Colonic mucosa (tissue), 4 donors: ENCODE data around the gene RAB3C. TPM values are rescaled to one million over a fixed set of nuclear protein-coding genes. Genes with fewer than 3 reads are reported as not detected.
A peak's percentile ranks its signal among the peaks of the same experiment; 100 is the strongest.
"Not testable (repeated sequence)": the region's sequence is repeated elsewhere in the genome, so short reads cannot be mapped to it uniquely, and the experiment has no call there.

Experiments used
- DNase-seq: peaks from one replicate; pipeline ENCODE4 v3.0.0-alpha.2; 2020
- H3K27ac ChIP-seq: fragments of 200-600 bp; one replicate; pipeline ENCODE4 v1.8.0; 2021
- H3K27me3 ChIP-seq: fragments of 200-600 bp; one replicate; pipeline ENCODE4 v1.8.0; 2021
- H3K36me3 ChIP-seq: fragments of 200-600 bp; one replicate; pipeline ENCODE4 v1.8.0; 2021
- H3K4me1 ChIP-seq: fragments of 200-600 bp; one replicate; pipeline ENCODE4 v1.8.0; 2021; ENCODE audit warnings: mild to moderate bottlenecking
- H3K4me3 ChIP-seq: fragments of 200-600 bp; one replicate; pipeline ENCODE4 v1.8.0; 2021
- H3K9ac ChIP-seq, 2 donors: one replicate each; pipeline ENCODE4 v1.7.0; 2013; ENCODE audit warnings: control low read depth in 2 of 2, low read depth in 2 of 2, low read length in 2 of 2
- H3K9me3 ChIP-seq: fragments of 200-600 bp; one replicate; pipeline ENCODE4 v1.8.0; 2021
- intact Hi-C: fragments of 100-400 bp; cut with DNase I; formaldehyde crosslinking; loops from one replicate; pipeline ENCODE4 v1.14.1; 2022
- total RNA-seq, 2 donors: library from RNA; stranded (reverse); fragmentation: NEBNext Ultra II Directional in 1 of 2; extraction: Animal tissue kit (Norgen Biotek cat#: 25700) in 1 of 2; gene quantifications; one replicate each; pipeline ENCODE4 v1.2.1, GENCODE V29; 2021
- TF ChIP-seq, protein P1 (sequence below): fragments of 200-600 bp; IDR thresholded peaks from one replicate; pipeline ENCODE4 v1.8.0; 2022; ENCODE audit warnings: antibody characterized with exemption, mild to moderate bottlenecking
- donor health status: healthy.
- donor health status: DM: no; HTN: no; CAD: no.
- donor health status: DM: no; HTN: no; CAD: no.

The RAB3C gene
- total RNA-seq, 2 donors from 2014 or later = 1.1 to 1.2 TPM

DNA sequence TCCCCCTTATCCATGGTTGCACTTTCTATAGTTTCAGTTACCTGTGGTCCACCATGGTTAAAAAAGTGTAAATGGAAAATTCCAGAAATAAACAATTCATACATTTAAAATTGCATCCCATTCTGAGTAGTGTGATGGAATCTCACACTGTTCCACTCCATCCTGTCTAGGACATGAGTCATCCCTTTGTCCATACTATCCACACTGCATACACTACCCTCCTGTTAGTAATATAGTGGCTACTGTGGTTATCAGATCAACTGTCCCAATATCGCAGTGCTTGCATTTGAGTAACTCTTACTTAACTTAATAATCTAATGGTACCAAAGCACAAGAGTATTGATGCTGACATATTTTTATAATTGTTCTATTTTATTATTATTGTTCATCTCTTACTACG is 100.7 kb downstream of the RAB3C start:
- TF ChIP-seq, protein P1, sequence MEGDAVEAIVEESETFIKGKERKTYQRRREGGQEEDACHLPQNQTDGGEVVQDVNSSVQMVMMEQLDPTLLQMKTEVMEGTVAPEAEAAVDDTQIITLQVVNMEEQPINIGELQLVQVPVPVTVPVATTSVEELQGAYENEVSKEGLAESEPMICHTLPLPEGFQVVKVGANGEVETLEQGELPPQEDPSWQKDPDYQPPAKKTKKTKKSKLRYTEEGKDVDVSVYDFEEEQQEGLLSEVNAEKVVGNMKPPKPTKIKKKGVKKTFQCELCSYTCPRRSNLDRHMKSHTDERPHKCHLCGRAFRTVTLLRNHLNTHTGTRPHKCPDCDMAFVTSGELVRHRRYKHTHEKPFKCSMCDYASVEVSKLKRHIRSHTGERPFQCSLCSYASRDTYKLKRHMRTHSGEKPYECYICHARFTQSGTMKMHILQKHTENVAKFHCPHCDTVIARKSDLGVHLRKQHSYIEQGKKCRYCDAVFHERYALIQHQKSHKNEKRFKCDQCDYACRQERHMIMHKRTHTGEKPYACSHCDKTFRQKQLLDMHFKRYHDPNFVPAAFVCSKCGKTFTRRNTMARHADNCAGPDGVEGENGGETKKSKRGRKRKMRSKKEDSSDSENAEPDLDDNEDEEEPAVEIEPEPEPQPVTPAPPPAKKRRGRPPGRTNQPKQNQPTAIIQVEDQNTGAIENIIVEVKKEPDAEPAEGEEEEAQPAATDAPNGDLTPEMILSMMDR = no peak
- no peak overlapping the region for H3K4me3 ChIP-seq
- no peak for DNase-seq
- no peaks in the 10 kb centered on the region for H3K9me3 ChIP-seq
- H3K4me1 ChIP-seq = no peaks in the 10 kb centered on the region
- H3K27me3 ChIP-seq = no peaks in the 10 kb centered on the region
- no peaks in the 10 kb centered on the region for H3K36me3 ChIP-seq
- no peak overlapping the region for H3K9ac ChIP-seq
- intact Hi-C loops = no loop called here
- H3K27ac ChIP-seq = no peak overlapping the region

DNA sequence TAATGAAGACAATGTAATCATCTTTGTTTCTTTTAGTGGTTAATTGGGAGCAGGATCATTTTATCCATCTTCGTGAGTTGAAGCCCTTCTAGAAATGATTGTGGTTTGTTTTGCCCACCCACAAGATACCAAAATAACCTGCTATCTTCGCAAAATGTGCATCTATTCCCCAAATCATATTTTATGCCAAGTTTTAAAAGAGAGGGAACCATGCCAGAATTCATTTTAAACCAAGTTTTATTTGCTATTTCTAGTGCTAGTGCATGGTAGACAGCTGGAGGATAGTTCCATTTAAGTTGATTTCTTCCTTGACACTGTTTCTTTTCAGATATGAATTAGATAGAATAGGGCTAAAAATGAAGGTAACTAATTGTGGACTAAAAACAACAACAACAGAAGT is 104.2 kb downstream of the RAB3C start:
- no peaks in the 10 kb centered on the region for H3K9me3 ChIP-seq
- no peak overlapping the region for H3K27ac ChIP-seq
- H3K36me3 ChIP-seq = no peaks in the 10 kb centered on the region
- no peak for DNase-seq
- no peaks in the 10 kb centered on the region for H3K27me3 ChIP-seq
- TF ChIP-seq, protein P1 = no peak
- intact Hi-C loops = no loop called here
- H3K4me1 ChIP-seq = no peaks in the 10 kb centered on the region
- H3K9ac ChIP-seq = no peak overlapping the region
- H3K4me3 ChIP-seq = no peak overlapping the region

DNA sequence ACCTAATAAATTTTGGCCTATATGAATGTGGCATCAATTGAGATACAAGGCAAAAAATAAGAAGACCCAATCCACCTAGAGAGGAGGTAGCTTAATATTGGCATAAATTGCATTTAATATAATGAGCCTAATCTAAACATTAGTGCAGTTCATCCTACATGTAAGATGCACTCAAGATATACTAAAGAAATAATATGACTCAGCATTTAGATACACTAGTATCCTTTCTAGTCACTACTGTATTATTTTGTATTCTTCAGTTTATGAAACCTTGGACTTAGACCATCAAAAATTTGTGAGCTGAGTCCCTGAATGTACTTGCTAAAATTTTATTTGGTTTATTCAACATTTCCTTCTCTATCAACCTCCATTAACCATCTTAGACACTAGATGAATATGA is 104.7 kb downstream of the RAB3C start:
- H3K4me3 ChIP-seq = no peak overlapping the region

DNA sequence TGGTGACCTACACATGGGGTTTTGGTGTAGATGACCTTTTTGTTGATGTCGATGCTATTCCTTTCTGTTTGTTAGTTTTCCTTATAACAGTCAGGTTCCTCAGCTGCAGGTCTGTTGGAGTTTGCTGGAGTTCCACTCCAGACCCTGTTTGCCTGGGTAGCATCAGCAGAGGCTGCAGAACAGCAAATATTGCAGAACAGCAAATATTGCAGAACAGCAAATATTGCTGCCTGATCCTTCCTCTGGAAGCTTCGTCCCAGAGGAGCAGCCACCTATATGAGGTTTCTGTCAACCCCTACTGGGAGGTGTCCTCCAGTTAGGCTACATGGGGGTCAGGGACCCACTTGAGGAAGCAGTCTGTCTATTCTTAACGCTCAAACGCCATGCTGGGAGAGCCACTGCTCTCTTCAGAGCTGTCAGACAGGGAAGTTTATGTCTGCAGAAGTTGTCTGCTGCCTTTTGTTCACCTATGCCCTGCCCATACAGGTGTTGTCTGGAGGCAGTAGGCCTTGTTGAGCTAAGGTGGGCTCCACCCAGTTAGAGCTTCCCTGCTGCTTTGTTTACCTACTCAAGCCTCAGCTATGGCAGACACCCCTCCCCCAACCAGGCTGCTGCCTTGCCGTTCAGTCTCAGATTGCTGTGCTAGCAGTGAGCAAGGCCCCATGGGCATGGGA is 116.3 kb downstream of the RAB3C start:
- H3K36me3 ChIP-seq, H3K4me3 ChIP-seq, H3K9ac ChIP-seq, H3K9me3 ChIP-seq, H3K27me3 ChIP-seq, intact Hi-C loops, H3K27ac ChIP-seq, H3K4me1 ChIP-seq: not testable (repeated sequence)
- DNase-seq = peak; percentile 20

More for the DNA sequence above, 104.7 kb downstream of the RAB3C start:
- Histone ChIP-seq H3K9me3 (no peaks in the 10 kb centered on the region), H3K4me1 (no peaks in the 10 kb centered on the region), H3K27ac (no peak overlapping the region), H3K27me3 (no peaks in the 10 kb centered on the region), H3K9ac (no peak overlapping the region), H3K36me3 (no peaks in the 10 kb centered on the region)
- intact Hi-C loops = no loop called here
- TF ChIP-seq, protein P1 = no peak
- DNase-seq = no peak

DNA sequence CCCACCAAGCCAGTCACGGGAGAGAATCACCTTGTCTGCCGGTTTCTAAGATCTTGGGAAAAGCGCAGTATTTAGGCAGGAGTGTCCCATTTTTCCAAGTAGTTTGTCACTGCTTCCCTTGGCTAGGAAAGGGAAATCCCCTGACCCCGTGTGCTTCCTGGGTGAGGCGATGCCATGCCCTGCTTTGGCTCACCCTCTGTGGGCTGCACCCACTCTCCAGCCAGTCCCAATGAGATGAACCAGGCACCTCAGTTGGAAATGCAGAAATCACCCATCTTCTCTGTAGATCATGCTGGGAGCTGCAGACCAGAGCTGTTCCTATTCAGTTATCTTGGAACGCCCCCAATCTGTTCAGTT is 116.9 kb downstream of the RAB3C start:
- no peak overlapping the region for H3K27ac ChIP-seq
- H3K36me3 ChIP-seq = no peaks in the 10 kb centered on the region
- H3K9me3 ChIP-seq = no peaks in the 10 kb centered on the region
- intact Hi-C loops = no loop called here
- no peak overlapping the region for H3K9ac ChIP-seq
- H3K4me1 ChIP-seq = no peaks in the 10 kb centered on the region
- H3K4me3 ChIP-seq = no peak overlapping the region
- no peak for DNase-seq
- no peaks in the 10 kb centered on the region for H3K27me3 ChIP-seq
- TF ChIP-seq, protein P1 = no peak

DNA sequence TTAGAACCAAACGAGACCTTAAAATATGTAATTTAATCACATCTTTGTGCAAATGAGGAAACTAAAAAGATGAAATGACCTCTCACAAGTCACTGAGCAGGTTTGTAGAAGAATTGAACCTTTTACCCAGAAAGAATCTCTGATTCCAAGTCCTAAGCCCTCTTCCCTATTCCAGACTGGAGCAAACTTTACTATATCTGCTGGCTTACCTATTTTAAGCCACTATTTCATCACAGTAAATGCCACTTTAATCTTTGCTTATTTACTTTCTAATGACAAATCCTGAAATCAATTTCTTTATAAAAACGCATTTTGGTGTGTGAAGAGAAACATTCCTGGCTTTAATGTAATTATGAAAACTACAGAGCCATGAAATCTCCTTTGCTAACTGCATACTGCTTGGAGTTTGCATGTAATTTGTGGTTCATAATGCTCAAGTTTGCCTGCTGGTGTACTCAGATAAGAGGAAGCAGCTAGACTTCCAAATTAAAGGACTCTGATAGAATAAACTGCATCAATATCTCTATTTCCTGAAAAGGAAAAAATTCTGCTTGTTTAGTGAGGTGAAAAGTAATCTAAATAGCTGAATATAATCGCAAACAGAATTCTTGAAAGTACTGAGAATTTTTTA is 121.2 kb downstream of the RAB3C start:
- TF ChIP-seq, protein P1 = no peak
- H3K27me3 ChIP-seq = no peaks in the 10 kb centered on the region
- intact Hi-C loops = no loop called here
- no peaks in the 10 kb centered on the region for H3K36me3 ChIP-seq
- no peak overlapping the region for H3K9ac ChIP-seq
- no peak overlapping the region for H3K4me3 ChIP-seq
- no peaks in the 10 kb centered on the region for H3K4me1 ChIP-seq
- no peak for DNase-seq
- H3K9me3 ChIP-seq = no peaks in the 10 kb centered on the region
- no peak overlapping the region for H3K27ac ChIP-seq
